NCI-H748 treated with DMSO at 0.1 percent for 48 hours (cell line): ENCODE results near the gene IFI16.
"Not testable (repeated sequence)": the region's sequence is repeated elsewhere in the genome, so short reads cannot be mapped to it uniquely, and the experiment has no call there.

Experiments
- DNase-seq: peaks from one replicate; lab custom pipeline; 2025; lab: John Stamatoyannopoulos, UW

IFI16 gene

DNA sequence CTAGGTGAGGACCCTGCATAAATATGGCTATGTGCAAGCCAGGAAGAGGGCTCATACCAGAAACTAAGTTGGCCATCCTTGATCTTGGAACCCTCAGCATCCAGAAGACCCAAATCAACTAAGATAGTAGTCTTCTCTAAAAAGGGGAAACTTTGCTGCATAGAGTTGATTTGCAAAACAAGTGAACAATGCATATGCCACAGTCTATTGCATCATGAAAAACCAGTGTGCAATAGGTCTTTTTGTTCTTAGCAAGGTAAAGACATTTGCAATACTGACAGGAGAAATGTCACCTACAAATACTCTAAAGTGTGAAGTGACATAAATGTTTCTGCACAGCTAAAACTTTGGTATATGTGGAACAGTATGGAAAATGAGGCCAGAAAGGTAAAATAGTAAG lies 2.0 kb upstream of the IFI16 start:
- DNase-seq = no peak

- no peak for DNase-seq
Observed at GRCh38 chr1:159008744-159009188, 941 bp upstream of the IFI16 start.

DNA sequence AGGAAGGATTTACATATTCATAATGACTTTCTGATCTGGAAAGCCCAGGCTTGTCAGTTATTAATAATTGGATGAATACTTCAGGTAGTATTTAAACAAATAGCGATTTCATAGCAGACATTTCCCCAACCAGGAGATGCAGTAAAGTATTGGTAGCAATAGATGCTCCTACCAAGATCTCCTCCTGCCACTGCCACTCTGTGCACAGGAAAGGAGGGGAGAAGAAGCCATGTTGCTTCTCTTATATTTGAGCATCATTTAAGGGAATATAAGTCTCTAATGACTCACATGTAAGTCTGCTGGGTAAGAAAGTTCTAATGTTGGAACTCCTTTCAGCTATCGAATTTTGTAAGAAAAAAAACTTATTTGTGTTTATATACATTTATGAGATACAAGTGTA lies 420 bp upstream of the IFI16 start:
- DNase-seq = no peak

GRCh38 chr1:159010391-159010790 lies 684 bp downstream of the IFI16 start:
- DNase-seq = no peak

DNA sequence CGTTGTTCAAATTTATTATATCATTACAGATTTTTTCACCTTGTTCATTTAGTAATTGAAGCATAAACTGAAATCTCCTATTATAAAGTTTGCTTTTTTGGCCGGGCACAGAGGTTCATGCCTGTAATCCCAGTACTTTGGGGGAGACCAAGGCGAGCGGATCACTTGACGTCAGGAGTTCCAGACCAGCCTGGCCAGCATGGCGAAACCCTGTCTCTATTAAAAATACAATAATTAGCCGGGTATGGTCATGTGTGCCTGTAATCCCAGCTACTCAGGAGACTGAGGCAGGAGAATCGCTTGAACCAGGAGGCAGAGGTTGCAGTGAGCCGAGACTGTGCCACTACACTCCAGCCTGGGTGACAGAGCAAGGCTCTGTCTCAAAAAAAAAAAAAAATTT lies 1.3 kb downstream of the IFI16 start:
- DNase-seq = not testable (repeated sequence)

GRCh38 chr1:159011751-159012150 lies 2.0 kb downstream of the IFI16 start:
- DNase-seq = no peak

DNA sequence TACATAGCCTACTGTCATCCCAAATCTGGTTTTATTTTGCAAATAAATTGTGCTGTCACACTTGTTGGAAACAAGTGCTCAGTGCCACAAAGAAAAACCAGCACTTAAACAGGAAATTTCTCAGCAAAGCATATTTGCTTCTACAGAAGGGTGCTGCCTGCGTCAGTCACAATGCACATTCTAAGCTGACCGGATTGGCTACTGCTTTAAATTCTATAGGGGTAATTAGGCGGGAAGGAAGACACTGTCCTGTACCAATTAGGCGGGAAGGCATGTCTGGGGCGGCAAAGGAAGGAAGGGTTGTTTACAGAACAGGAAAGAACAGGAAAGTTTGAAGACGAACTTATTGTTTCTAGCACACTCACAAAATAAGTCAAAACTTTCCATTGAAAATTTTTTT lies 2.8 kb downstream of the IFI16 start:
- DNase-seq = no peak

DNA sequence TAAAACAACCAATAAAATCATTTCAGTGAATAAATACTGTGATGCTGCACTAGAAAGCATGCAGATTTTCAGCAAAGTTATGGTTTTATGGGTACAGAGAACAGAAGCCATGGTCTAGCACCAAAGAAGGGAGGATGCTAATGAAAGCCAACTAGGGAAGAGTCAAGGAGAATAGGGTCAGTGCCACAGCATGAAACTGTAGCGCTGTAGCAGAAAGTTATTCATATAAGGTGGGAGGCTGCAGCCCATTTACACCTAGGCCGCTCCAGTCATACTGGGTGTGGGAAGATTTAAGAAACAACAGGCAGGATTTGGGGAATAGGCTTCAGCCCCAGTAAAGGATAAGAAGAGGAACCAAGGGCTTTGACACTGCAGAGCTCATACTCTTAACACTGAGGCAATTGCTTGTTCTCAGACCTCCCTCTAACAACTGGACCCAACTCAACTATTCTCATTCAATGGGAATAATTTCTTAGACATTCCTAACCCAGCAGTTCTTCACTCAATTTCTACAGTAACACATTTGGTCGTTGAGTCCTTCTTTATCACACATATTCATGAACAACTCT lies 4.4 kb downstream of the IFI16 start:
- DNase-seq = no peak

DNA sequence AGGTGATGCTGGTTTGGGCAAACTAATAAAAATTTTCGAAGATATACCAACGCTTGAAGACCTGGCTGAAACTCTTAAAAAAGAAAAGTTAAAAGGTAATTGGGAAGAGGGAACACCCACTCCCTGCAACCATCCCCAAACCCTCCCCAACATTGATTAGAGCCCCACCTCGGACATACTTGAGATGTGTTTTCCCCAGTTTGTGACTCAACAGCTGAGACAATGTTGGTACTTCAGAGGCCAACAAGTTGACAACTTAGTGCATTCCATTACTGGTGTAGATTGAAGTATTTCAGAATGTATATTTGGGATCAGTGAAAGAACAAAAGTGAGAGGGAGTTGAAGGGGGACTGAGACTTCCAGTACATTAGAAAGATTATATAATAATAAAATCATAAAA lies 5.1 kb downstream of the IFI16 start:
- no peak for DNase-seq

- no peak for DNase-seq
Observed at GRCh38 chr1:159015440-159015909, 5.8 kb downstream of the IFI16 start.

DNA sequence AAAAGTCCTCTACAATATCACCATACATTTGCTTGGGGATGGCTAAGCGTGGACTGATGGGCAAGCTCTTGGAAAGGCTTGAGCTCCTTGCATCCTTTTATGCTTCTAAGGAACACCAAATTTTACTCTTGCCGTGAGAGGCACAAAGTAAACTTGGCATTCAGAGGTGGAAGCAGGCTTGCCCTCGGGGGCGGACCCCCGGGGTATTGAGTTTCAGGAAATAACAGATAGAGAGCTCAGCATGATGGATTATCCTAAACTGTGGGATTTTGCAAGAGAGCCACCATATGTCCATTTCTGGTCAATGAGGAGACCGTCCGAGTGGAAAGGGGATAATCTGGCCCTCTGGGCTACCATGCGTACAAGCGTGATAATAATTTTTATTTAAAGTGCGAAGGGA lies 14.0 kb downstream of the IFI16 start:
- no peak for DNase-seq

DNA sequence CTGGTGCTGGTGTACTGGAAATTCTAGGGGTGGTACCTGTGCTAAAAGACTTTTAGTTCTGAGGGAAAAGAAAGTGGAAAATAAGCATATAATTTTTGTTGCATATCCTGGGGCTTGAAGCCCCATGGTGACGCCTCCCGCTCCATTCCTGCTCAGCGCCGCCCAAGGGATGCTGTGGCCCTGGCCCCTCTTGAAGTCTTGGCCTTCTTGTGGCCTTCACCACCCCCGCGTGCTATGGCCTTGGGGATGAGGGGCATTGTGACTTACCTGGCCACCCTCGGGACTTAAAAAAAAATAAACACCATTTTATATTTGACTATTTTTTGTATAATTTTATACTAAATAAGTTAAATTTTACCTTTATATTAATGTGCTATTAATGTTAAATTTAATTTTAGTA lies 15.3 kb downstream of the IFI16 start:
- no peak for DNase-seq

DNA sequence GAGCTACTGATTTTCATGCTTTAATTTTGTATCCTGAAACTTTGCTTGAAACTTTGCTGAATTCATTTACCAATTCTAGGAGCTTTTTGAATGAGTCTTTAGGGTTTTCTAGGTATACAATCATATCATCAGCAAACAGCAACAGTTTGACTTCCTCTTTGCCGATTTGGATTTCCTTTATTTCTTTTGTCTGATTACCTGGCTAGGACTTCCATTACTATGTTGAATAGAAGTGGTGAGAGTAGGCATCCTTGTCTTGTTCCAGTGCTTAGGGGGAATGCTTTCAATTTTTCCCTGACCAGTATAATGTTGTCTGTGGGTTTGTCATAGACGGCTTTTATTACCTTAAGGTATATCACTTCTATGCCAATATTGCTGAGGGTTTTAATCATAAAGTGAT lies 17.1 kb downstream of the IFI16 start:
- not testable (repeated sequence) for DNase-seq

GRCh38 chr1:159030311-159030710 lies 20.6 kb downstream of the IFI16 start:
- no peak for DNase-seq

DNA sequence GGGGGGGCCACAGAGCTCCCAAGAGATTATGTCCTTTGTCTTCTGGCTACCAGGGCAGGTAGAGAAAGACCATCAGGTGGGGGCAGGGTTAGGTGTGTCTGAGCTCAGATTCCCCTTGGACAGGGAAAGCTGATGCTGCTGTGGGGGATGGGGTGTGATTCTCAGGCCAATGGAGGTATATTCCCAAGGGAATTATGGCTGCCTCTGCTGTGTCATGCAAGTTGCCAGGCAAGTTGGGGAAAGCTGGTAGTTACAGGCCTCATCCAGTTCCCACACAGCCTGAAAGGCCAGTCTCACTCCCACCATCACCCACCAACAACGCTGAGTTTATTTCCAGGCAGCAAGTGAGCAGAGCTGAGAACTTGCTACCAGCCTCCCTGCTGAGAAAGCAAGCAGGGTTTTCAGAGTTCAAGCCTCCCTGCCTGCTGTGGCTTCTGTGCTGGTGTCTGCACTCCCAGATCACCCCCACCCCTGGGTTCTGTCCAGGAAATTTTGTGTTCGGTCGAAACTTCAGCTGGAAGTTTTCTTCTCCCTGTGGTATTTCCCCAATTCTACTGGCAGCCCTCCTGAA lies 21.3 kb downstream of the IFI16 start:
- DNase-seq = no peak

- no peak for DNase-seq
Observed at GRCh38 chr1:159040206-159040605, 30.5 kb downstream of the IFI16 start.

- no peak for DNase-seq
Observed at GRCh38 chr1:159040893-159041724, 31.4 kb downstream of the IFI16 start.

DNA sequence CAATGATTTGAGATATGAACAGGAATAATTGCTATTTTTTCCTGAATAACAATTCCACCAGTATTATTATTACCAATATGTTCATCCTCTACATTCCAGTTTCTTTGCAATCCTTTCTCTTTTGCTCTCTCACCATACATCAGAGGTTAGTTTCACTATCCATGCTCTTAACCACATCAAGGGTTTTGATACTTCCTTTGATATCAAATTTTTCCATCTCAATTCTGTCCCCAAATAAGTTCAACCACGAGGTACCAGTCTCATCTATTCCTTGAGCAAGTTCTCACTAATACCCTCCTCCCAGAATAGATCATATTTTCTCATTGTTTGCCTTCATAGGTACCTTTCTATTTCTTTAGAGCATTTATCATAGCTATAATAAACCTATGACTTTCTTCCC lies 36.8 kb downstream of the IFI16 start:
- DNase-seq = not testable (repeated sequence)

DNA sequence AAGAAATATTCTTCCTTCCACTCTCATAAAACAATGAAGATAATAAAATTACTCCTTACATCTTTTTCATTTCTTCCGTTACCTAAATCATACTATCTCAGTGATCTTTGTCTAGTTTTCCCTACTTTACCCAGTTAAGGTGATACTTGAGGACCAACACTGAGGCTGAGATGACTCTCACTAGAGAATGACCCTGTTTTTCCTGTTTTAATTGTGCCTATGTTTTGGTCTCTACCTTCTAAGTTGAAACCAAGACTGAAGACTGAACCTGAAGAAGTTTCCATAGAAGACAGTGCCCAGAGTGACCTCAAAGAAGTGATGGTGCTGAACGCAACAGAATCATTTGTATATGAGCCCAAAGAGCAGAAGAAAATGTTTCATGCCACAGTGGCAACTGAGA lies 41.7 kb downstream of the IFI16 start:
- DNase-seq = no peak

DNA sequence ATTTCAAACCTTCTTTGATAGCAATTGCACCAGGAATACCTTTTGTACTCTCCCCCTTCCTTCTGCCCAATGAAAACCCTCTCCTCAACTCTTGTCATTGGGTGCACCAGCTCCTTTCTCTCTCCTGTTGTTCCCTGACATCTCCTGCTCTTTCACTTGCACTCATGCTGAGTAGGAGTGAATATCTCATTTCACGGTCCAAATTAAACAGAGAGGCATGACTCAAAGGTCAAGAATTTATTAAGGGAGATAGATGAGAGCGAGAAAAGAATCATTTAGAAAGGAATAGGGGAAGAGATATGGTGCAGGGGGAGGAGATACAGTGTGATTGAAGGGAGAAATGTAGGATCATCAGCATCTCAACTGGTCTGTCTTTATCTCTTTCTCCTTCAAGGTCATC lies 44.7 kb downstream of the IFI16 start:
- no peak for DNase-seq

DNA sequence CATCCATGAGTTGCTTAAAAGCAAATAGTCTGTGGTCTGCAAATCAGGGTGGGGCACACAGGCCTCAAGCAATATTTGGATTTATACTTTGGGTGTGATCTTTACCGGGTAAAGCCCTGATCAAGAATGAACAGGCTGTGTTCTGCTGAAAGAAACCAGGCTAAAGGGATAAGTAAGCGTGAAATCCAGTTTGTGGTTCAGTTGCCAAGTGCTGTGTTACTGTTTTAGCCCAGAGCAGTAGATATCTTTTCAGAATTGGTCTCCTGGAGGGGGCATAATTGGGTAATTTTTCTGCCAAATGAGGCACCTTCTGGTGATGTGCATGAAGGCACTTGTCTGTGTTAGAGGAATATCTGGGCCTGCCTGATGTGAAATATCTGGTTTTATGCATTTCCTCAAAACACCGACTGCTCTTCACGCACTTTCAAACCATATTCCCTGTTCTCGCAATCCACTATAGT lies 45.5 kb downstream of the IFI16 start:
- DNase-seq = no peak

DNA sequence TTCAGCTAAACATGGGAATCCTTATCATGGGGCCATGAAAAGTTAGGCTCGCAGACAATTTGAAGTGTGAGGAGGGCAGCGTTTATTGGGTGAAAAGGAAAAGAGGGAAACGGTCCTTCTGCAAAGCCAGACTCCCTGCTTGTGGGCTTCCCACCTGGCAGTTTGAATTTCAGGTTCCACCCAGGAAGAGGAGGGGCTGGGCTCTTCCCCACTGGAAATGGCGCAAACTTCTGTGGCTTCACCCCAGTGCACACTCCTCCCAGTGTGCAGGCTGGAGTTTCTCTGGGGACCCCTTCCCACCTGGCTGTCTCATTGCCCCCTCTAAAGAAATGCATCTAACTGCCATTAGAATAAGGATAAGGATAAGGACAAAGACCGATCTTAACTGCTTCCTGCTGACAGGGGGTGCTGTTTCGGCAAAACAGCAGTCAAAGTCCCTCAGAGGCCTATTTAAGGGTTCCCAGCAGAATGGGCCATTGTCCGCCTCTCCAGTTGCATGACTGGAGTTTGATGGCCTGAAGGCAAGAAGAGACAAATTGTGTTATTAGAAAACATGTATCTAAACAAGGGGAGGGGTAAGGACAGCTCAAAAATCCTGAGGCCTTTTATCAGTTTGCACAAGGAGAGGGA lies 46.5 kb downstream of the IFI16 start:
- DNase-seq = no peak

DNA sequence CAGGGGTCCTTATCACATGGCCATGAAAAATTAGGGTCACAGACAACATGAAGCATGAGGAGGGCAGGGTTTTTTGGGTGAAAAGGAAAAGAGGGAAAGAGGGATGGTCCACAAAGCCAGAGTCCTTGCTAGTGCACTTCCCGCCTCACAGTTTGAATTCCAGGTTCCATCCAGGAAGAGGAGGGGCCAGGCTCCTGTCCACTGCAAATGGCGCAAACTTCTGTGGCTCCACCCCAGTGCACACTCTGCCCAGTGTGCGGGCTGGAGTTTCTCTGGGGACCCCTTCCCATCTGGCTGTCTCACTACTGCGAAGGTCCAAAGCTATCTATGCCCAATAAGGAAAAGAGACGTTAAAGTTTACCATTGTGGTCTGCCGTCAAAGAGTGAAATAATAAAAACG lies 49.0 kb downstream of the IFI16 start:
- no peak for DNase-seq
